Adrenal gland (tissue), 5 donors: ENCODE data around the gene NHERF1.

ENCODE experiments used
- CTCF ChIP-seq, 6 experiments: fragments of 450-650 bp in 4 of 6; fragments of 200-600 bp in 2 of 6; sonication (generic) in 1 of 6; IDR thresholded peaks; 1 replicate in 5 of 6; 2 replicates in 1 of 6; pipeline versions ENCODE4 v1.5.1 to v1.8.0; 2016 to 2021; ENCODE audit warnings: antibody characterized with exemption in 6 of 6, mild to moderate bottlenecking in 2 of 6, moderate library complexity in 1 of 6
- POLR2A ChIP-seq, 2 donors: fragments of 450-650 bp; IDR thresholded peaks; one replicate each; pipeline ENCODE4 v1.6.1; 2017; ENCODE audit warnings: antibody characterized with exemption in 2 of 2, mild to moderate bottlenecking in 2 of 2, moderate library complexity in 1 of 2
- donor health status: DM: no; HTN: no; CAD: no.

DNA sequence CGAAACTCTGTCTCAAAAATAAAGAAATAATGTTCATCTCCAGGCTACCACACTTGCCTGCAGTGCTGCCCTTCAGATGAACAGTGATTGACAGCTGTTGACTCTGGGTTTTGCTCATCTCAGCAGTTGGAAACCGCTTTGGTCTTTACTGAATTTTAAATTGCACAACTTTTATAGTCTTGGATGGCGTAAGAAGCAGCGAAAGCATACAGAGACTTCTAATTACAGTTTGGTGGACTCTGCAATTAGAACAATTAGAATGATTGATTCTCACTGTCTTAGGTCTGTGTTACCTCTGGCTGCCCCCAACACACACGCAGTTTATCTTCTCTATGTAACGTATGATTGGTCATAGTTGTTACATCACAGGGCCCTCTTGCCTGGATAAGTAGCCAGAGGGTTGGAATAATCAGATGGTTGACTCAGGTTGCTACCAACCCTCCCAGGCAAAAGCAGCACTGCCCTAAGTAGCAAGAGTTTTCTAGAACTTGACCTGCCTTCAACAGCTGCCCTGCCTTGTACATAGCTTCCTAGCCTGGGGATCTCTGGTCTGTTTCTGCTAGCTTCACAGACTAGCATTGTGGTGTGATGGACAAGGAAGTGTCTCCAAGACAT, 29.6 kb downstream of the NHERF1 start:
- TF ChIP-seq CTCF (IDR thresholded peaks at IDR 0.05) (no peak), POLR2A (IDR thresholded peaks at IDR 0.05) (no peak)
